HG02798 (cell line): Measurements from ENCODE around the gene NEU3.
"Not testable (repeated sequence)": the region's sequence is repeated elsewhere in the genome, so short reads cannot be mapped to it uniquely, and the experiment has no call there.

Experiments
- ATAC-seq: cut with Tn5 transposase; IDR thresholded peaks from one replicate; pipeline ENCODE4 v1.9.1; 2021; ENCODE audit warnings: mild to moderate bottlenecking; ENCODE audit not compliant: unreplicated experiment, poor library complexity

NEU3 gene

GRCh38 chr11:74988541-74989259 lies at the start of gene NEU3:
Gene NEU3 (plus strand): TSS chr11:74988933. CDS start chr11:74989061, 128 bp downstream.
- ATAC-seq = peak; percentile 85

GRCh38 chr11:74941492-74941891 lies 47.2 kb upstream of the NEU3 start:
- ATAC-seq = no peak

GRCh38 chr11:74942073-74942759 lies 46.5 kb upstream of the NEU3 start:
- no peak for ATAC-seq

- peak; percentile 7 for ATAC-seq
These were observed 40.2 kb upstream of the NEU3 start for GRCh38 chr11:74948546-74948897.

GRCh38 chr11:74948898-74949752 lies 39.6 kb upstream of the NEU3 start, which contains the start of the genes SPCS2 and XRRA1:
Gene SPCS2 (plus strand): TSS chr11:74949266. CDS start chr11:74949286, 20 bp downstream.
Gene XRRA1 (minus strand): TSS chr11:74949091. CDS start chr11:74940878, 8,213 bp downstream.
- peak; percentile 95 for ATAC-seq

GRCh38 chr11:74949753-74950137 lies 39.0 kb upstream of the NEU3 start:
- no peak for ATAC-seq

GRCh38 chr11:74950374-74950969 lies 38.3 kb upstream of the NEU3 start:
- no peak for ATAC-seq

GRCh38 chr11:74951226-74951625 lies 37.5 kb upstream of the NEU3 start:
- no peak for ATAC-seq

GRCh38 chr11:74952752-74953151 lies 36.0 kb upstream of the NEU3 start:
- ATAC-seq = no peak

- ATAC-seq = no peak
These were observed 35.3 kb upstream of the NEU3 start for GRCh38 chr11:74953451-74953850.

- no peak for ATAC-seq
These were observed 34.5 kb upstream of the NEU3 start for GRCh38 chr11:74954199-74954598.

- ATAC-seq = no peak
These were observed 32.2 kb upstream of the NEU3 start for GRCh38 chr11:74956397-74957015.

- ATAC-seq = no peak
These were observed 30.6 kb upstream of the NEU3 start for GRCh38 chr11:74957937-74958629.

- ATAC-seq = not testable (repeated sequence)
These were observed 28.6 kb upstream of the NEU3 start for GRCh38 chr11:74960128-74960527.

GRCh38 chr11:74966651-74967050 lies 22.1 kb upstream of the NEU3 start:
- ATAC-seq = no peak

- no peak for ATAC-seq
These were observed 17.8 kb upstream of the NEU3 start for GRCh38 chr11:74970852-74971395.

- ATAC-seq = no peak
These were observed 17.3 kb upstream of the NEU3 start for GRCh38 chr11:74971424-74971823.

- ATAC-seq = no peak
These were observed 10.7 kb upstream of the NEU3 start for GRCh38 chr11:74978041-74978440.

- no peak for ATAC-seq
These were observed 8.1 kb upstream of the NEU3 start for GRCh38 chr11:74980634-74981033.
